GM12801 (cell line): ENCODE data around the gene CKAP2L.

ENCODE experiments used
- TF ChIP-seq, protein P1 (sequence below): IDR thresholded peaks from one replicate; pipeline ENCODE4 v1.5.1; 2011; ENCODE audit warnings: control low read depth; ENCODE audit not compliant: insufficient read length; ENCODE audit errors: extremely low read depth

The CKAP2L gene

DNA sequence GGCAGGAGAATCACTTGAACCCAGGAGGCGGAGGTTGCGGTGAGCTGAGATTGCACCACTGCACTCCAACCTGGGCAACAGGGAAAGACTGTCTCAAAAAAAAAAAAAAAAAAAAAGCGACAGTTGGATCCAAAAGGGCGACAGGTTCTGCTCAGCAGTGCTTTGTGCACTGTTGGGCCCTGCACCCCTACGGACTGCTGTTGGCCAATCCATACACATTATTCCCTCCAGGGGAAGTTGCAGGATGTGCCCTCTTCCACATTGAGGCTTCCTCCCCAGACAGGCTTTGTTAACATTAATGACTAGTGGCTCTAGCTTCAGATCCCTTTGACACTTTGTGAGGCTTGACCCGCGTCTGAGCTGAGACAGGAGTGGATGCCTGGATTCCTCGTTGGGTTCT, 34.2 kb downstream of the CKAP2L start:
- TF ChIP-seq, protein P1, sequence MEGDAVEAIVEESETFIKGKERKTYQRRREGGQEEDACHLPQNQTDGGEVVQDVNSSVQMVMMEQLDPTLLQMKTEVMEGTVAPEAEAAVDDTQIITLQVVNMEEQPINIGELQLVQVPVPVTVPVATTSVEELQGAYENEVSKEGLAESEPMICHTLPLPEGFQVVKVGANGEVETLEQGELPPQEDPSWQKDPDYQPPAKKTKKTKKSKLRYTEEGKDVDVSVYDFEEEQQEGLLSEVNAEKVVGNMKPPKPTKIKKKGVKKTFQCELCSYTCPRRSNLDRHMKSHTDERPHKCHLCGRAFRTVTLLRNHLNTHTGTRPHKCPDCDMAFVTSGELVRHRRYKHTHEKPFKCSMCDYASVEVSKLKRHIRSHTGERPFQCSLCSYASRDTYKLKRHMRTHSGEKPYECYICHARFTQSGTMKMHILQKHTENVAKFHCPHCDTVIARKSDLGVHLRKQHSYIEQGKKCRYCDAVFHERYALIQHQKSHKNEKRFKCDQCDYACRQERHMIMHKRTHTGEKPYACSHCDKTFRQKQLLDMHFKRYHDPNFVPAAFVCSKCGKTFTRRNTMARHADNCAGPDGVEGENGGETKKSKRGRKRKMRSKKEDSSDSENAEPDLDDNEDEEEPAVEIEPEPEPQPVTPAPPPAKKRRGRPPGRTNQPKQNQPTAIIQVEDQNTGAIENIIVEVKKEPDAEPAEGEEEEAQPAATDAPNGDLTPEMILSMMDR = no peak

GRCh38 chr2:112728378-112729175, 35.8 kb downstream of the CKAP2L start:
- TF ChIP-seq, protein P1 = no peak

DNA sequence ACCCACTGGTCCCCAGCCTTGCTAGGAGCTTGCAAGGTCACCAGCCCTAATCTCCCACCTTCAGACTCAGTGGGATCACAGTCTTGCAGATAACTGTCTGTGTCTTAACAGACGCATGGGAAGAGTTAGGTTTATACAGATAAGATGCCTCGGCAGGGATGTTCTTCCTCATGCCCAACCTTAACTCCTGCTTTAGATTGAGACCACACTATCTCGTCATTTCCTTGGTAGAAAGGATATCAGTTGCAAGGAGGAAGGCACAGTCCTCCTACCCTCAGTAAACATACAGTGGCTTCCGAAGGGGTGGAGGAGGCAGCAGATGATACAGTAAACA, 36.4 kb downstream of the CKAP2L start:
- TF ChIP-seq, protein P1 = no peak

DNA sequence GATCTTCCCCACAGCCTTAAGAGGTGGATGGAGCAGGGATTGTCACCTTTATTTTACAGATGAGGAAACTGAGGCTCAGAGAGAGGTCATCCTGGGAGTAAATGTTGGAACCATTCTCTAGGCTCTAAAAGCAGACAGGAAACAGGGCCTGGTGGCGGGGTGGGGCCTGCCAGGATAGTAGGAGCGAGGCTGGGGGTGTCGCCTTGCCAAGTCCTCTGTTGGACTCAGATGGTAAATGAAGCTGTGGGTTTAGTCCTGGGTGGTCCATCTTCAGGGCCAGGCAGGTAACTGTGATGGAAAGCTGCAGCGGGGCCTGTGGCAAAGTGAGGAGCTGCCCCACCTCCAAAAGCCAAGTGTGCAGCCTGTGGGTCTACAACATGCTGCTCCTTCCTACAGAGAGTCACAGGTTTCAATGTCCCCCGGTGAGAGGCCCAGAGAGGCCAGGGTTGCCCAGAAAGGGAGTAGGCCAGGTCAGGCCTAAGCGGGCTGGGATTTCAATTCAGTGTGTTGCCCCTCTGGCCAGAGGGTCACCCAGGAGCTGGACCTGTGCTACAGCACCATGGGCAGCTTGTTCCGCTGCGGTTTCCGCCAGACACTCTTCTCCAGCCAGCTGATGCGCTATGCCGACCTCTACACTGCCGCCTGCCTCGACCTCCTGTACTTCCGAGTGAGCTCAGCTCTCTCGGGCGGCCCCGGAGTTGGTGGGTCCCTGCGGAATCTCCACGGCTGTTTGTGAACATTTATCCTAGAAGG, 37.0 kb downstream of the CKAP2L start:
- TF ChIP-seq, protein P1 = no peak

DNA sequence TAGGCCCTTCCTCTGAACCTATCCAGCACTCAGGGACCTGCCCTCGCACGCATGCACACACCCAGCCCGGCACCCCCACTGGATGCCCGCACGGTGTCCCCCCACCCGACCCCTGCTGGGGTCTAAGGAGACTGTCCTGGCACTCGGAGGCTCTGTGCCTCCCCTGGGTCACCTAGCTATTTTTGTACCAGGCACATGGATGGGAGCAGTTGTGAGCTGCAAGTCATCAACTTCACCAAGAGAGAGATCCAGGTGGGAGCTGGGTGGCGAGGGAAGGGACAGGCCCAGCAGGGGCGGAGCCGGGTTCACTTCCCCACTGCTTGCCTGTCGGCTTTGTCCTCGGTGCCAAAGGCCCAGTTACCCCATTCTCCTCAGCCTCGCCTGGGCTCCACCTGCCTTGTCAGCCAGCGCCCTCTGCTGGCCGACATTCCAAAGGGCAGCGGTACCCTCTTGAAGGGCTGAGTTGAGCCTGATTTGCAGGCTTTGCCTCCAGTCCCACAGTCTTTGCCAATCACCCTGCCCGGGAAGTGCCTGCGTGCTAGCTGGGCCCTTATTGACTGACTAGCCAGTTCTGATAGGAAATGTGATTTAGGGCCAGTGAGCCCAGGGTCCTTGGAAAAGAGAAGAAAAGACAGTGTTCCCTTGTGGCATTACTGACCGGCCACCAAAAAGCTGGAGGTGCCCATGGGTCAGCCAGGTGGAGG, 37.8 kb downstream of the CKAP2L start:
- TF ChIP-seq, protein P1 = peak; percentile 90

DNA sequence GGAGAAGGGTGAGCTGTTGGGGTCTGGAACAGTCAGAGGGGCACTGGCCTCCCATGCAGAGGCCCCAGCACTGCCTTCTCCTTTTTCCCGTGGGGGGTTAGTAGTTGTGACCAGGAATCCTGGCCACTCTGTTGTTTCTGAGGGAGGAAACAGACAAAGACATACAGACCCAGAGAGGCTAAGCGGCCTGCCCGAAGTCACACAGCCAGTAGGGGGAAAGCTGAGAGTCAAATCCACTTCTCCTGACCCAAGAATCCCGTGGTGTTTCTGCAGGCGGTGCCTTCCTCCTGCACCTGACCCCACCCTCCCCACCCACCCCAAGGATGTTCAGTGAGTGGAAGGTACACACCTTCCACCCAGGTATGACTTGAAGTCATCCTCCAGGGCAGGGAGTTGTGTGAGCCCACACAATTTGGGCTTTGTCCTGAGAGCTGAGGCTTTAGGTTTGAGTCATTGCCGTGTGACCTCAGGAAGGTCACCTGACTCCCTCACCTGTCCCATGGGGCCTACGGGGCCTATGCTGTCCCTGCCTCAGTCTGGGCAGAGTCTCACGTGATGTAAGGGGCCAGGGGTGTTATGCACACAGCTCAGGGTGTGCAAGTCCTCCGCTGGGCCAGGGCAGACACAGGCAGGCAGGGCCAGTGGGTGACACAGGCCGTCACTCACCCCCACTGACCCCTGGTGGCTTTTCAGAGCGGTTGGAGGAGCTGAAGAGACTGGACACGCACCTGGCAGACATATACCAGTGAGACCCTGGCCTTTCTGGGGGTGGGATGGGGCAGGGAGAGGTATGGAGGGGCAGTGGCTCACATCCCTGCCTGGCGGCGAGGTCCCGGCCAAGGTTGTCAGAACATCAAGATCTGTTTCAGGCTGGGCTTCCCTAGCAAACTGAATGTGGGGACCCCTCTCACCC, 38.6 kb downstream of the CKAP2L start:
- TF ChIP-seq, protein P1 = no peak
